ENCODE results near the gene HOXC11.

GRCh38 chr12:53986686-53987483 is 14.0 kb downstream of the HOXC11 start:
- TF ChIP-seq CTCF (IDR thresholded peaks at IDR 0.05): no peak
- no peak for TF ChIP-seq EZH2 (IDR thresholded peaks at IDR 0.05)

Data from neural progenitor cell (in vitro differentiated cells).